NCI-H526 (cell line): Measurements from ENCODE around the gene ZNF341.

Experiments used
- DNase-seq, 2 experiments: peaks; one replicate each; lab custom pipeline; 2025; lab: John Stamatoyannopoulos, UW

Gene ZNF341

GRCh38 chr20:33702861-33703260 lies 28.9 kb upstream of the ZNF341 start:
- DNase-seq = no peak

- no peak for DNase-seq
Measured at GRCh38 chr20:33703498-33704137, 28.2 kb upstream of the ZNF341 start.

DNA sequence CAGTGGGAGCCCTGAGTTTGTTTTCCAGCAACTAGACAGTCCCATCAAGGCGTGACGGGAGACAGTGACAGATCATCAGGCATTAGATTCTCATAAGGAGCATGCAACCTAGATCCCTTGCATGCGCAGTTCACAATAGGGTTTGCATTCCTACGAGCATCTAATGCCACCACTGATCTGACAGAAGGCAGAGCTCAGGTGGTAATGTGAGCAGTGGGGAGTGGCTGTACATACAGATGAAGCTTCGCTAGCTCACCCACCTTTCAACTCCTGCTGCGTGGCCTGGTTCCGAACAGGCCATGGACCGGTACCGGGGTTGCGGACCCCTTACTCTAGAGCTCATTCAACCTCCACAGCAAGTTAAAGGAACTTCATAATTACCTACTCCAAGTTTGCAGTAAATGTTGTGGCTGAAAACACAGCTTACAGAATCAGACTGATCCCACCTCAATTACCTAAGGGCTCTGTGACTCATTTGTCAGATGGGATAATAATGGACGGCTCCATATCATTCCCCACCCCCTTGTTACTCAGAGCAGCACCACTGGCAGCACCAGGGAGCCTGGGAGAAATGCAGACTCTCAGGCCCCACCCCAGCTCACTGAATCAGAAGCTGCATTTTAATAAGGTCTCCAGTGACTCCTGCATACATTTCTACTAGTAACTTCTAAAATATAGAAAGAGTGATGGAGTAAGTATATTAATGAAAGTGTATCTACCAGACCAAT lies 27.4 kb upstream of the ZNF341 start:
- no peak for DNase-seq

GRCh38 chr20:33707668-33708067 lies 24.1 kb upstream of the ZNF341 start:
- no peak for DNase-seq

DNA sequence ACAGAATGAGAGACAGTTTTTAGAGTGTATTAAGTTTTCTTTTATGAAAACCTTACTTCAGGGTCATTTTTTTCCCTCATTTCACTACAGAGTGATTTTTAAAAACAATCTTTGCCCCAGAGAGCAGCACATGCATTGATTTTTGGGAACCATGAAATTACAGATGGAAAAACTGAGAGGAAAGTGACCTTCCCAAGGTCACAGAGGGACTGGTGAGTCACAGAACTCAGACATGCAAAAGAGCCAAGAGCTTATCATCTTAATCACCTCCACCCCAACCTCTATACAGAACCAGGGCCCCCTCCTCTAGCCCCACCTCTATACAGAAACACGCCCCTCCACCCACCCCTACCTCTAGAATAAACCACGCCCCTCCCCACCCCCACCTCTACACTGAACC lies 22.4 kb upstream of the ZNF341 start:
- DNase-seq = no peak

- no peak for DNase-seq
Measured at GRCh38 chr20:33709905-33710541, 21.8 kb upstream of the ZNF341 start.

GRCh38 chr20:33710681-33711445 lies 20.9 kb upstream of the ZNF341 start:
- DNase-seq = no peak

GRCh38 chr20:33711446-33711738 lies 20.4 kb upstream of the ZNF341 start:
- no peak for DNase-seq

DNA sequence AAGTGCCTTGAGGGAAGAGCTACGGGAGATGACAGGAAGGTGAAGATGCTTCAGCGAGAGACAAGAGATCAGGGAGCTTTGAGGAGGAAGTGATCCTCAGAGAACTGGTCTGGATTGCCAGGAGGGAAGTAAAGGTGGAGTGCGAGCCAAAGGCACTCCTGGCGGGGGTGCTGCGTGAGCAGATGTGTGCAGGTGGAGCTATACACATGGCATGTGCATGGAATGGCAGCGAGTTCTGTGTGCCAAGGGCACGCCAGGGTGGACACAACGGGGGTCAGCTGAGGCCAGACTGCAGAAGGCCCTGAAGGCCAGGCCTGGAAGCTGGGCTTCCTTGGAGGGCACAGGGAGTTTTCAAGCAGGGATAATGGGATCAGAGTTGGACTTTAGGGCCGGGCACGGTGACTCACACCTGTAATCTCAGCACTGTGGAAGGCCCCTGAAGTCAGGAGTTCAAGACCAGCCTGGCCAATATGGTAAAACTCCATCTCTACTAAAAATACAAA lies 17.9 kb upstream of the ZNF341 start:
- DNase-seq = no peak

DNA sequence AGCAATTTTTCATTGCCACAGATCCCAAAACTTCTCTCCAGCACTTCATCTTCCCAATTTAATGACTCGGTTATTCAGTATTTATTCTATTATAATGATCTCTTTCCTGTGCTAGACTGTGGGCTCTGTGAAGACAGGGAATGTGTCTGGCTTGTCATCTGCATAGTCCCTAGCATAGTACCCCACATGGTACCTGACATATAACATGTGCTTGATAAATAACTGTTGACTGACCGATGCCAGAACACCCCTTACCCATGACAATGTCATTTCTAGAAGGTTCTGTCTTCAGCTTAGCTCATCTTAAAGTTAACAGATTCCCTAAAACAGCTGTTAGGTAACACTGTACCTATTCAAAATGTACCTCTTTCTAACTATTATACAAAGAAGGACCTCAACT lies 15.3 kb upstream of the ZNF341 start:
- no peak for DNase-seq

DNA sequence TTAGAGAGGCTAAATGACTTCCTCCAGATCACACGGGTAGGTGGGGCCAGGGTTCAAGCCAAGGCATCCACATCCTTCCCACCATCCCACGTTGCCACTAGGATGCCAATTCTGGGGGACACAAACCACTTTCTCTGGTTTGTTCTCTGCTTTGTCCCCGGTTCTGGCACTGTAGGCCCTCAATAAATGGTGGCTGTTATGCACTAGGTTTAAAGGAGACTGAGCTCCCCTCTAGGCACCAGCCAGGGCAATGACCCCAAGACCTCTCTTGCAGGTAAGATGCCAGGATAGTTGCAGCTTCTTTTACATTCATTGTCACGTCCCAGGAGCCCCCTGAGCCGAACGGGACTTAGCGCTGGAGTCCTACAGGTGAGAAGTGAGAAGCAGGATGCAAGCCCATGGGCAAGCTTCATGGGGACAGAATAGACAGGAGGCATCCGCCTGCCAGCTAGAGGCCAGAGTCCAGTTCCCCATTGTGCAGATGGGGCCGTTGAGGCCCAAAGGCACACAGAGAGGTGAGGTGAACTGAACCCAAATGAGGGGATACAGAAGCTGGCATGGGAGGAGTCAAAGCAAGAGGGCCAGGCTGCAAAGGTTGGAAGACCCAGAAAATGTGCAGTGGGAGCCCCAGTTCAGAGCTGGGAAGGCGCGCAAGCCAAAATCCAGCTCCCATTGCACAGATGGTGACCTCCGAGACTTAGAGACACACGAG lies 12.4 kb upstream of the ZNF341 start:
- DNase-seq = peak in 1 of 2 experiments; percentile 28

DNA sequence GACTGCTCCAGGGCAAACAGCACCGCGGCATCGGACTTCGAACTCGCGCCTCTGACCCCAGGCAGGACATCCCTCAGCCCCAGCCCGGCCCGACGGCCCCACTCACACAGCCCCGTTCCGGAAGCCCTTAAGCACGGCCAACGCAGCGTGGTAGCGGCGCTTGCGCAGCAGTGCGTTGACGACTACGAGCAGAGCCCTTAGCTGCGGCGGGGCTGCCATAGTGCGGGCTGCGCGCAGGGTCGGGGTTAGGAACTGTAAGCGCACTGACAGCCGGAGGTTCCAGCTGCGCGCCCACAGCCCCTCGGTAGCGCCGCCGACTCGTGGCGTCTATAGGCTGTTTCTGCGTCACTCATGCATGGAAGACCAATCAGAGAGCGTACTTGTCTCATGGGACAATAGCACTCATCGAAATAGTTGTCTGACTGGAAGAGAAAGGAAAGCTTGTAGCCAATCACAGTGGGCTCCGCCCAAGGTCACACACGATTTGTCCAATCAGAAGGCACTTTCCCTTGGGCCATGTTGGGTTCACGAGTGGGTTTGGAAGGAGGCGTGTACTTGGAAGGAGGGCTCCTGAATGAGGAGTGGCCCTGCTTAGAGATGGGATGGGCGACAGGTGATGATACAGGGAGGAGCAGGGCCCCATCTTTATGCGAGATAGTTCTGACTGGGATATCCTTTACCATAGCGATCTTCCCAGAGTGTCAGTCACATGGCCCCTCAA lies 11.6 kb upstream of the ZNF341 start, which contains the start of gene PXMP4:
Gene PXMP4 (minus strand): TSS at position 322 of the 721 bp plus-strand sequence. CDS start 103 bp downstream, at position 219.
- peak; percentile 99 to 100 for DNase-seq

DNA sequence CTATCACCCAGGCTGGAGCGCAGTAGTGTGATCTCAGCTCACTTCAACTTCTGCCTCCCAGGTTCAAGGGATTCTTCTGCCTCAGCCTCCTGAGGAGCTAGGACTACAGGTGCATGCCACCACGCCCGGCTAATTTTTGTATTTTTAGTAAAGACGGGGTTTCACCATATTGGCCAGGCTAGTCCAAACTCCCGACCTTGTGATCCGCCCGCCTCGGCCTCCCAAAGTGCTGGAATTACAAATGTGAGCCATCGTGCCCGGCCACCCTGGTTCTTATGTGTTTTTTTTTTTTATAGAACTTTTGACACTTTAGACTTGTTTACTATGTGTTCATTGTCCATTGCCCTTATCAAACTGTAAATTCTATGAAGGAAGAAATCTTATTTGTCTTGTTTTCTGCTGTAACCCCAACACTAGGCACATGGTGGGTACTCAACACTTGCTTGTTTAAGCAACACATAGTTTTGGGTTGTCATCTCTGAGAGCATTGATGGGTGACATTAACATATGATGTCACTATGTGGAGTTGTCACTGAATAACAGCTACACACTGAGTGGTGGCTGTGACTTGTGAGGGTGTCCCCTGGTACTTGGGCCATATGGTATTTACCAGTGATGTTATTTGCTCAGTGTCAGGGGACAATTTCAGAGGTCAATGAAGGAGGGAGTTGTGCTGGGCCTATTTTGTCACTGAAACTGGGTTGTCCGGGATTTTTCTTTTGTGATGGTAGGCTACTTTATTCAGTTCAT lies 10.2 kb upstream of the ZNF341 start:
- no peak for DNase-seq

DNA sequence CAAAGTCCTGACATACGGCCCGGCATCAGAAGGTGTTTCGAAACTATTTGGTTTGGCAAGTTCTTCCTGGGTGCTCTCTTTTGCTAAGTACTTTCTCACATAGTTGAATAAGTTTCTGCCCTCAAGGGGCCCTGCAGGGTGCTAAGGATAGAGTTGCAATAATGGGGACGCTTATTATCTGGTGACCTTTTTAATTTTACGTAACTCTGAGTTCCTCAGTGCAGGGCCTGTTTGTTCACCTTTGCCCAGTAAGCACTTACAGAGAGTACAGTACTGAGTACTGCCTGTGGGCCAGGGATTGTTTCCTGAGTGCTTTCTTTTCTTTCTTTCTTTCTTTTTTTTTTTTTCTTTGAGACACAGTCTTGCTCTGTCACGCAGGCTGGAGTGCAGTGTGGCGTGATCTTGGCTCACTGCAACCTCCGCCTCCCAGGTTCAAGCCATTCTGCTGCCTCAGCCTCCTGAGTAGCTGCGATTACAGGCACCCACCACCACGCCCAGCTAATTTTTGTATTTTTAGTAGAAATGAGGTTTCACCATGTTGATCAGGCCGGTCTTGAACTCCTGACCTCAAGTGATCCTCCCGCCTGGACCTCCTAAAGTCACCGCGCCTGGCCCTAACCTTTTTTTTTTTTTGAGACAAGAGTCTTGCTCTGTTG lies 7.2 kb upstream of the ZNF341 start:
- no peak for DNase-seq

GRCh38 chr20:33725607-33726264 lies 6.1 kb upstream of the ZNF341 start:
- DNase-seq = no peak

DNA sequence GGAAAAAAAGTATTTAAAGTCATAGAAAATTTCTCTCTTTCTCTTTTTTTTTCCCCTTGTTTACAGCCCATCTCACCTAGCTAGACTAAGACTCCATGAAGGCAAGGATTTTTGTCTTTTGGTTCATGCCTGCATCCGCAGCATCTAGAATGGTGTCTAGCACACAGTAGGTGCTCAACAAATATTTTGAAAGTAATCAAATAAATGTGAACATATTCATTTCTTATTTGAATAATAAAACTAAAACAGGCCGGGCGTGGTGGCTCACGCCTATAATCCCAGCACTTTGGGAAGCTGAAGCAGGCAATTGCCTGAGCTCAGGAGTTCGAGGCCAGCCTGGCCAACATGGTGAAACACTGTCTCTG lies 4.7 kb upstream of the ZNF341 start:
- DNase-seq = no peak

- no peak for DNase-seq
Measured at GRCh38 chr20:33727806-33728205, 4.0 kb upstream of the ZNF341 start.

- DNase-seq = no peak
Measured at GRCh38 chr20:33728463-33728862, 3.3 kb upstream of the ZNF341 start.

DNA sequence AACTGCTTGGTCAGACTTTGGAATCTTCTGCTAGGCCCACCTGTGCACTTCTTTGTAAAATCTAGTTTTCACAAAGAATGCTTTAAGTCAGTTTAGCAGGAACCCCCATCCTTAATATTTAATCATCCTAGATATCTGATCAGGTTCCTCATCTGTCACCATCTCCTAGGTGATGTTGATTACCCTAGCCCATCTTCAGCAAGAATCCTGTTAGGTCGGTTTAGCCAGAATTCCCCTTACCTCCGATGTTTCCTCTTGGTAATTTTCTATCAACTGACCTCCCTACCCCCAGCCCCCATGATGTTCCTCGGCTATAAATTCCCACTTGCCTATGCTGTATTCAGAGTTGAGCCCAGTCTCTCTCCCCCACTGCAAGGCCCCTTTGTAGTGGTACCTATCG lies 2.7 kb upstream of the ZNF341 start:
- no peak for DNase-seq
